Esophagus squamous epithelium (tissue), 4 donors: ENCODE measurements around the gene EGFR.

Experiments
- CTCF ChIP-seq, 6 experiments: fragments of 450-650 bp in 4 of 6; fragments of 200-600 bp in 2 of 6; sonication (generic) in 2 of 6; IDR thresholded peaks; one replicate each; pipeline ENCODE4 v1.5.1; 2016 to 2019; ENCODE audit warnings: antibody characterized with exemption in 6 of 6, mild to moderate bottlenecking in 4 of 6, moderate library complexity in 4 of 6
- POLR2A ChIP-seq, 4 donors: fragments of 450-650 bp; IDR thresholded peaks; one replicate each; pipeline ENCODE4 v1.6.1; 2017; ENCODE audit warnings: antibody characterized with exemption in 4 of 4, mild to moderate bottlenecking in 4 of 4, moderate library complexity in 3 of 4

- TF ChIP-seq POLR2A (IDR thresholded peaks at IDR 0.05) (no peak), CTCF (IDR thresholded peaks at IDR 0.05) (no peak)
Measured at GRCh38 chr7:55224111-55224510, 205.3 kb downstream of the EGFR start.
